Retinal pigment epithelial cell (primary cell): ENCODE data around the gene TDRD7.
"Not testable (repeated sequence)": the region's sequence is repeated elsewhere in the genome, so short reads cannot be mapped to it uniquely, and the experiment has no call there.

Experiments
- DNase-seq: peaks from one replicate; pipeline ENCODE4 v3.0.0-alpha.2; 2010; ENCODE audit warnings: low read depth
- H3K4me3 ChIP-seq: 2 replicates; pipeline ENCODE4 v1.5.1; 2011; ENCODE audit warnings: mild to moderate bottlenecking, low read length, control low read depth, moderate library complexity
- TF ChIP-seq, protein P1 (sequence below): conservative IDR thresholded peaks from 2 replicates; pipeline ENCODE4 v1.5.1; 2011; ENCODE audit warnings: low read depth, low read length, control low read depth, inconsistent platforms

The TDRD7 gene

DNA sequence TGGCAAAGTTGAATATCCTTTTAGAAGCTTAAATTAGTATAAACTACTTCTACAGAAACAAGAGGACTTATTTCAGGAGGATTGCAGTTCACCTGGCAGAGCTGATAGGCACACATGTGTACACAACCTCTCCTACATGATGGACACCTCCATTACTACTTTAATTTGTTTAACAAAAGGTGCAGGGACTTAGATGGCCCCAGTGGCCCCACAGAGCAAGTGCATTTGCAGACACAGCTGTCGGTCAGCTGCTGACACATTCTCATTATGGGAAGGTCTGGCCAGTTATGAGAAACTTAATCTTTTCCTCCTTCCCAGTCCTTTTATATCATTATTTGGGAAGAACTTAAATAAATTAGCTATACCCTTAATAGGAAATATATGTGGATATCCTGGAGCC is 28.3 kb downstream of the TDRD7 start:
- H3K4me3 ChIP-seq = no peak overlapping the region
- TF ChIP-seq, protein P1, sequence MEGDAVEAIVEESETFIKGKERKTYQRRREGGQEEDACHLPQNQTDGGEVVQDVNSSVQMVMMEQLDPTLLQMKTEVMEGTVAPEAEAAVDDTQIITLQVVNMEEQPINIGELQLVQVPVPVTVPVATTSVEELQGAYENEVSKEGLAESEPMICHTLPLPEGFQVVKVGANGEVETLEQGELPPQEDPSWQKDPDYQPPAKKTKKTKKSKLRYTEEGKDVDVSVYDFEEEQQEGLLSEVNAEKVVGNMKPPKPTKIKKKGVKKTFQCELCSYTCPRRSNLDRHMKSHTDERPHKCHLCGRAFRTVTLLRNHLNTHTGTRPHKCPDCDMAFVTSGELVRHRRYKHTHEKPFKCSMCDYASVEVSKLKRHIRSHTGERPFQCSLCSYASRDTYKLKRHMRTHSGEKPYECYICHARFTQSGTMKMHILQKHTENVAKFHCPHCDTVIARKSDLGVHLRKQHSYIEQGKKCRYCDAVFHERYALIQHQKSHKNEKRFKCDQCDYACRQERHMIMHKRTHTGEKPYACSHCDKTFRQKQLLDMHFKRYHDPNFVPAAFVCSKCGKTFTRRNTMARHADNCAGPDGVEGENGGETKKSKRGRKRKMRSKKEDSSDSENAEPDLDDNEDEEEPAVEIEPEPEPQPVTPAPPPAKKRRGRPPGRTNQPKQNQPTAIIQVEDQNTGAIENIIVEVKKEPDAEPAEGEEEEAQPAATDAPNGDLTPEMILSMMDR = no peak

DNA sequence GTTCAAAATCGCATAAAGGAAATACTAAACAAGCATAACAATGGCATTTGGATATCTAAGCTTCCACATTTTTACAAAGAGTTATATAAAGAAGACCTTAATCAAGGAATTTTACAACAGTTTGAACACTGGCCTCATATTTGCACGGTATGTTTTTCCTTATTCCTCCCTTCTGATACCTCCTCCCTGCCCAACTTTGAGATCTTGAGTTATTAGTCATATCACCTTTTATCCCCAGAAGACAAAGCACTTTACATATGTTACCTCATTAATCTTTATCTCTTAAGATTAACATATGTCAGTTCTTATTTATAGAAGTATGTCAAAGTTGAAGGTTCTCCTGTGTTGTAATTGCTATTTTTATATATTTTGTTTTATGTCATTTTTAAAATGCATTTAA is 29.8 kb downstream of the TDRD7 start:
- no peak for DNase-seq
- TF ChIP-seq, protein P1 = no peak

More for the DNA sequence above, 28.3 kb downstream of the TDRD7 start:
- no peak for DNase-seq

DNA sequence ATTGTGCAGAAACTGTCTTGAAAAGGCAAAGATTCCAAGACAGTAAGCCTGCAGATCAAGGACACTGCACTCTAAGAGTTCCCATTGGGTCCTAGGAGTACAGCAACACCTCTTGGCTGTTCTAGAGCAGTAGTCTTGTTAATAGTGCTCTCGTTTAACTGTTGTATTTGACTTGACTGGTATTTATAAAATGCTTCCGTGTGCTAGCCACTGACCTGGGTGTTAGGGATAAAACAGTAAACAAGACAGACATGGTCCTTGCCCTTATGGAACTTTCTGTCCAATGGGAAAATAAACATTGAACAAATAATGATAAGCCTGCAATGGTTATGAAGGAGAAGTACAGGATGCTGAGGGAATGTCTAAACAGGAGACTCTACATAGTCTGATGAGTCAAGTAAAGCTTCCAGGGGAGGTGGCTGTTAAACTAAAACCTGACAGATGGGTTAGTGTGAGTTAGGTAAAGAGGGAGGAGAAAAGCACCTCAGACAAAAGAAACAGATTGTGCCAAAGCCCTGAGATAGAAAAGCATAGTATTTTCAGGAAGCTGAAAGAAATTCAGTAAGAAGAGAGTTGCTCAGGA is 33.3 kb downstream of the TDRD7 start:
- no peak for DNase-seq
- no peak overlapping the region for H3K4me3 ChIP-seq
- TF ChIP-seq, protein P1 = no peak

More for the DNA sequence above, 29.8 kb downstream of the TDRD7 start:
- no peak overlapping the region for H3K4me3 ChIP-seq

DNA sequence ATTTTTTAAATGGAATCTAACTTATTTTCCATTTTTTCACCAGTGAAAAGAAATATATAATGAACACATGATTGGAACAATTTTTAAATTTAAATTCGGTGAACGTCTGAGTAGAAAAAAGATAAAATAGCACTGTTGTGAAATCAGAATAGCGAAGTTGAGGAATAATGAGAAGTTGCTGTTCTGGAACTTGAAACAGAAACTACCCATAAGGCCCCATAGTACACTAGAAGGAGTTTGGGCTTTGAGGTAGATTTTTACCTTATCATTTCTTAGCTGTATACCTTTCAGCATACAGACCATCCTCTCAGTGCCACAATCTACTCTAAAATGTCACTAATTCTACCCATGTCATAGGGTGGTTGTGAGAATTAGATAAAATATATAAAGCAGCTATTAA is 35.1 kb downstream of the TDRD7 start:
- no peak for DNase-seq
- TF ChIP-seq, protein P1 = no peak
- H3K4me3 ChIP-seq = no peak overlapping the region

DNA sequence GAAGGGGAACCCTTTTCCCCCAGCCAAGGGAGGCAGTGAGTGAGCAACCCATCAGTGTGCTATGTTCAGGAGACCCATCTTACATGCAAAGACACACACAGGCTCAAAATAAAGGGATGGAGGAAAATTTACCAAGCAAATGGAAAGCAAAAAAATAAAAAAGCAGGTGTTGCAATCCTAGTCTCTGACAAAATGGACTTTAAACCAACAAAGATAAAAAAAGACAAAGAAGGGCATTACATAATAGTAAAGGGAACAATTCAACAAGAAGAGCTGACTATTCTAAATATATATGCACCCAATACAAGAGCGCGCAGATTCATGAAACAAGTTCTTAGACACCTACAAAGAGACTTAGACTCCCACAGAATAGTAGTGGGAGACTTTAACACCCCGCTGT is 41.7 kb downstream of the TDRD7 start:
- not testable (repeated sequence) for H3K4me3 ChIP-seq

DNA sequence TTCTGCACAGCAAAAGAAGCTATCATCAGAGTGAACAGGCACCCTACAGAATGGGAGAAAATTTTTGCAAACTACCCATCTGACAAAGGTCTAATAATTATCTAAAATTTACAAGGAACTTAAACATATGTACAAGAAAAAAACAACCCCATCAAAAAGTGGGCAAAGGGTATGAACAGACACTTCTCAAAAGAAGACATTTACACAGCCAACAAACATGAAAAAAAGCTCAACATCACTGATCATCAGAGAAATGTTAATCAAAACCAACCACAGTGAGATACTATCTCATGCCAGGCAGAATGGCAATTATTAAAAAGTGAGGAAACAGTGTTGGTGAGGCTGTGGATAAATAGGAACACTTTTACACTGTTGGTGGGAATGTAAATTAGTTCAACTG is 44.9 kb downstream of the TDRD7 start:
- not testable (repeated sequence) for DNase-seq, H3K4me3 ChIP-seq

More for the DNA sequence above, 41.7 kb downstream of the TDRD7 start:
- DNase-seq = not testable (repeated sequence)

DNA sequence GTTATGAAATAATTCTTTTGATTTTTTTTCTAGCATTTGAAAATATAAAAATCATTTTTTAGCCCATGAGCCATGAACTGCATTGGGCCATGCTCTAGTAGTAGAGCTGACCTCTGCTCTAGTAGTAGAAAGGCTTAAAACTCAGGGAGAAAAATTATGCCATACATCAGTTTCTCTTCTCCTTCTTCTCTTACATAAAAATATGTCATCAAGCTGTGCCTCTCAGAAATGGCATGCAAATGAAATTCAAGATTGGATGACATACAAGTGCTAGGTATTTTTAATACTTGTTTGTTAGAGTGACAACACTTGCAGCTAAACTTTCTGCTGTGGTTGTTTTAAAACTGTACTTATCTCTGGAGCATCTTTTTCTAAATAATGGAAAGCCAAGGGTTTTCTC is 47.4 kb downstream of the TDRD7 start:
- DNase-seq = no peak
- TF ChIP-seq, protein P1 = no peak
- H3K4me3 ChIP-seq = no peak overlapping the region

DNA sequence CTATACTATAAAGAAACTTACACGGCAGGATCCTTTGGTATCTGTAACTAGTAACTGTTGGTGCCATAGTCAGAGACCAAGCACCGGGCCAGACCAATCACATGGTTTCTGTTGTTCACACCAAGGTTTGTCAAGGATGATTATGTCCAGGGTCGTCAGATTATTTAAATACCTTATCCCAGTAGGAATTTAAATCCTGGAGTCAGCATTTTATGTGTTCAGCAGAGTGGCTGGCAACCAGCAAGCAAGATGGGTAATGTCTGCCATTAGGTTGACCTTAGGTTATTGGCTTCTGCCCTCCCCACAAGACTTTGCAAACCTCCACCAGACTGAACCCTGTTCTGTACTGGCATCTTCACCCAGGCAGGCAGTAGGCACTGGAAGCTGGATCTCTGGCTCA is 50.3 kb downstream of the TDRD7 start:
- TF ChIP-seq, protein P1 = no peak
- DNase-seq = peak; percentile 9
- no peak overlapping the region for H3K4me3 ChIP-seq
